Activated CD4-positive, alpha-beta T cell treated with anti-CD3 and anti-CD28 coated beads for 36 hours (primary cell): ENCODE data around the gene FKTN. TPM values are rescaled to one million over a fixed set of nuclear protein-coding genes. Genes with fewer than 3 reads are reported as not detected.

Experiments
- ATAC-seq: fragments of 200-7000 bp; cut with Tn5 transposase; one replicate; pipeline ENCODE4 v1.10.0; 2021; ENCODE audit warnings: mild to moderate bottlenecking, moderate library complexity
- CTCF ChIA-PET: fragments of 350-600 bp; sonication (Branson Sonifier 250); formaldehyde crosslinking; loops from one replicate; lab custom pipeline; 2021; ENCODE audit warnings: antibody characterized with exemption; lab: Charles Lee
- POLR2A ChIA-PET: fragments of 350-600 bp; sonication (Branson Sonifier 250); formaldehyde crosslinking; loops from one replicate; lab custom pipeline; 2021; ENCODE audit warnings: antibody characterized with exemption, inconsistent platforms; lab: Charles Lee
- DNase-seq: peaks from one replicate; pipeline ENCODE4 v3.0.0-alpha.2; 2020
- H3K27ac Mint-ChIP-seq: one replicate; pipeline ENCODE4 v1.8.0; 2021; ENCODE audit warnings: mixed read lengths
- H3K27me3 Mint-ChIP-seq: one replicate; pipeline ENCODE4 v1.8.0; 2021; ENCODE audit warnings: mixed read lengths
- H3K36me3 Mint-ChIP-seq: one replicate; pipeline ENCODE4 v1.8.0; 2021; ENCODE audit warnings: low read depth, mixed read lengths
- H3K4me1 Mint-ChIP-seq: one replicate; pipeline ENCODE4 v1.8.0; 2021; ENCODE audit warnings: mixed read lengths
- H3K4me3 Mint-ChIP-seq: one replicate; pipeline ENCODE4 v1.8.0; 2021; ENCODE audit warnings: mild to moderate bottlenecking, moderate library complexity, mixed read lengths
- H3K9me3 Mint-ChIP-seq: one replicate; pipeline ENCODE4 v1.8.0; 2021; ENCODE audit warnings: low read depth, mixed read lengths
- intact Hi-C, 2 experiments: fragments of 100-400 bp; cut with DNase I in 1 of 2; cut with micrococcal nuclease in 1 of 2; formaldehyde crosslinking; loops; one replicate each; pipeline versions ENCODE4 v1.14.2 to v1.15.1; 2022 to 2024; cut with DNase I, micrococcal nuclease
- total RNA-seq, 2 experiments: library from RNA; stranded (reverse); gene quantifications; one replicate each; pipeline ENCODE4 v1.2.3, GENCODE V29; 2021

FKTN gene
- total RNA-seq, 2 experiments from 2014 or later: 12.1 to 16.0 TPM

- ATAC-seq: no peak
- ChIA-PET POLR2A (no interaction called here), CTCF (interaction anchor here (1.4 kb wide), 1 partner anchor 14 kb away, joined by 3 read pairs; no protein-coding TSS in a partner anchor)
- H3K27me3 Mint-ChIP-seq: peaks cover 16% of the 10 kb centered on the region
- H3K27ac Mint-ChIP-seq: no peak within 1 kb of the TSS
- H3K9me3 Mint-ChIP-seq: no peaks in the 10 kb centered on the region
- H3K36me3 Mint-ChIP-seq: no peaks in the 10 kb centered on the region
- intact Hi-C loops: no loop called here
- H3K4me1 Mint-ChIP-seq: no peaks in the 10 kb centered on the region
- no peak for DNase-seq
- H3K4me3 Mint-ChIP-seq: no peak within 1 kb of the TSS
These were observed 104.5 kb downstream of the FKTN start, which contains the start of gene TAL2 for GRCh38 chr9:105662184-105663104. TSS of gene TAL2 (plus strand) at chr9:105662457. CDS start at chr9:105662497, 40 bp downstream.

- no peak overlapping the region for H3K27ac Mint-ChIP-seq
- ChIA-PET CTCF (interaction anchor here (0.5 kb wide), 1 partner anchor 657 kb away, joined by 3 read pairs; no protein-coding TSS in a partner anchor), POLR2A (no interaction called here)
- H3K36me3 Mint-ChIP-seq: no peaks in the 10 kb centered on the region
- intact Hi-C loops: no loop called here
- DNase-seq (no peak), ATAC-seq (no peak)
- no peaks in the 10 kb centered on the region for H3K4me1 Mint-ChIP-seq
- H3K27me3 Mint-ChIP-seq: peaks cover 9% of the 10 kb centered on the region
- H3K4me3 Mint-ChIP-seq: no peak overlapping the region
- no peaks in the 10 kb centered on the region for H3K9me3 Mint-ChIP-seq
These were observed 106.0 kb downstream of the FKTN start for GRCh38 chr9:105663914-105664313.

GRCh38 chr9:105667867-105668266 lies 109.9 kb downstream of the FKTN start:
- Mint-ChIP-seq H3K4me1 (no peaks in the 10 kb centered on the region), H3K4me3 (no peak overlapping the region), H3K36me3 (no peaks in the 10 kb centered on the region), H3K9me3 (no peaks in the 10 kb centered on the region), H3K27me3 (peaks cover 6% of the 10 kb centered on the region), H3K27ac (no peak overlapping the region)
- intact Hi-C loops: no loop called here
- POLR2A ChIA-PET: no interaction called here
- ATAC-seq: no peak
- DNase-seq: no peak
- CTCF ChIA-PET: no interaction called here

GRCh38 chr9:105670315-105670714 lies 112.4 kb downstream of the FKTN start:
- Mint-ChIP-seq H3K27ac (no peak overlapping the region), H3K9me3 (no peaks in the 10 kb centered on the region), H3K4me3 (no peak overlapping the region), H3K36me3 (no peaks in the 10 kb centered on the region), H3K4me1 (no peaks in the 10 kb centered on the region), H3K27me3 (peaks cover 6% of the 10 kb centered on the region)
- POLR2A ChIA-PET: no interaction called here
- intact Hi-C loops: no loop called here
- CTCF ChIA-PET: interaction anchor here (0.6 kb wide), 1 partner anchor 11 kb away, joined by 3 read pairs; no protein-coding TSS in a partner anchor
- no peak for ATAC-seq
- no peak for DNase-seq

- DNase-seq (no peak), ATAC-seq (no peak)
- Mint-ChIP-seq H3K4me1 (no peaks in the 10 kb centered on the region), H3K36me3 (no peaks in the 10 kb centered on the region), H3K27me3 (peaks cover 6% of the 10 kb centered on the region), H3K9me3 (no peaks in the 10 kb centered on the region), H3K4me3 (no peak overlapping the region), H3K27ac (no peak overlapping the region)
- ChIA-PET POLR2A (no interaction called here), CTCF (interaction anchor here (0.6 kb wide), 1 partner anchor 11 kb away, joined by 3 read pairs; no protein-coding TSS in a partner anchor)
- intact Hi-C loops: no loop called here
These were observed 112.8 kb downstream of the FKTN start for GRCh38 chr9:105670775-105671174.

GRCh38 chr9:105672711-105673234 lies 114.8 kb downstream of the FKTN start:
- CTCF ChIA-PET: no interaction called here
- H3K27ac Mint-ChIP-seq: no peak overlapping the region
- H3K4me3 Mint-ChIP-seq: no peak overlapping the region
- no peak for ATAC-seq
- H3K36me3 Mint-ChIP-seq: no peaks in the 10 kb centered on the region
- POLR2A ChIA-PET: no interaction called here
- H3K4me1 Mint-ChIP-seq: no peaks in the 10 kb centered on the region
- DNase-seq: no peak
- H3K27me3 Mint-ChIP-seq: peaks cover 2% of the 10 kb centered on the region
- H3K9me3 Mint-ChIP-seq: no peaks in the 10 kb centered on the region
- intact Hi-C loops: no loop called here

GRCh38 chr9:105673850-105674387 lies 116.0 kb downstream of the FKTN start:
- DNase-seq: no peak
- CTCF ChIA-PET: no interaction called here

GRCh38 chr9:105676351-105676923 lies 118.5 kb downstream of the FKTN start:
- DNase-seq (no peak), ATAC-seq (no peak)
- H3K4me3 Mint-ChIP-seq: no peak overlapping the region
- POLR2A ChIA-PET: no interaction called here
- intact Hi-C loops: no loop called here
- no peaks in the 10 kb centered on the region for H3K9me3 Mint-ChIP-seq
- no peaks in the 10 kb centered on the region for H3K4me1 Mint-ChIP-seq
- CTCF ChIA-PET: no interaction called here
- no peak overlapping the region for H3K27ac Mint-ChIP-seq
- no peaks in the 10 kb centered on the region for H3K36me3 Mint-ChIP-seq
- no peaks in the 10 kb centered on the region for H3K27me3 Mint-ChIP-seq

More at GRCh38 chr9:105673850-105674387, 116.0 kb downstream of the FKTN start:
- Mint-ChIP-seq H3K27ac (no peak overlapping the region), H3K4me1 (no peaks in the 10 kb centered on the region), H3K9me3 (no peaks in the 10 kb centered on the region), H3K36me3 (no peaks in the 10 kb centered on the region), H3K27me3 (peaks cover 2% of the 10 kb centered on the region), H3K4me3 (no peak overlapping the region)
- no peak for ATAC-seq
- POLR2A ChIA-PET: no interaction called here
- intact Hi-C loops: no loop called here

- ChIA-PET POLR2A (no interaction called here), CTCF (no interaction called here)
- no peak overlapping the region for H3K4me3 Mint-ChIP-seq
- H3K36me3 Mint-ChIP-seq: no peaks in the 10 kb centered on the region
- H3K4me1 Mint-ChIP-seq: no peaks in the 10 kb centered on the region
- no peaks in the 10 kb centered on the region for H3K27me3 Mint-ChIP-seq
- H3K27ac Mint-ChIP-seq: no peak overlapping the region
- intact Hi-C loops: no loop called here
- DNase-seq (no peak), ATAC-seq (no peak)
- H3K9me3 Mint-ChIP-seq: no peaks in the 10 kb centered on the region
These were observed 120.2 kb downstream of the FKTN start for GRCh38 chr9:105678163-105678562.

GRCh38 chr9:105678781-105679180 lies 120.8 kb downstream of the FKTN start:
- ChIA-PET CTCF (no interaction called here), POLR2A (no interaction called here)
- Mint-ChIP-seq H3K9me3 (no peaks in the 10 kb centered on the region), H3K27ac (no peak overlapping the region), H3K27me3 (no peaks in the 10 kb centered on the region), H3K36me3 (no peaks in the 10 kb centered on the region), H3K4me1 (no peaks in the 10 kb centered on the region), H3K4me3 (no peak overlapping the region)
- no peak for DNase-seq
- intact Hi-C loops: no loop called here
- no peak for ATAC-seq

GRCh38 chr9:105679257-105680022 lies 121.5 kb downstream of the FKTN start:
- intact Hi-C loops: no loop called here
- no peak for ATAC-seq
- Mint-ChIP-seq H3K4me3 (no peak overlapping the region), H3K27me3 (no peaks in the 10 kb centered on the region), H3K9me3 (no peaks in the 10 kb centered on the region), H3K36me3 (no peaks in the 10 kb centered on the region), H3K27ac (no peak overlapping the region), H3K4me1 (no peaks in the 10 kb centered on the region)
- DNase-seq: no peak
- ChIA-PET POLR2A (interaction anchor here (1.1 kb wide), 1 partner anchor 15 kb away, joined by 3 read pairs; the partner anchor contains the start of gene TMEM38B), CTCF (interaction anchor here (1.8 kb wide), 1 partner anchor 71 kb away, joined by 6 read pairs; no protein-coding TSS in a partner anchor)
